Right atrium auricular region (tissue), 2 donors: ENCODE results near the gene NRSN1. TPM values are rescaled to one million over a fixed set of nuclear protein-coding genes. Genes with fewer than 3 reads are reported as not detected.

Experiments used
- DNase-seq: peaks from one replicate; pipeline ENCODE4 v3.0.0-alpha.2; 2019; ENCODE audit warnings: low spot score
- H3K27ac ChIP-seq, 2 donors: fragments of 200-600 bp; sonication (generic); 1 replicate in 1 of 2; 2 replicates in 1 of 2; pipeline ENCODE4 v1.5.1; 2016 to 2019
- H3K27me3 ChIP-seq, 2 donors: fragments of 200-600 bp; sonication (generic); one replicate each; pipeline versions ENCODE4 v1.5.1 to v1.6.0; 2017 to 2019
- H3K36me3 ChIP-seq: fragments of 200-600 bp; sonication (generic); one replicate; pipeline ENCODE4 v1.5.1; 2016
- H3K4me1 ChIP-seq, 2 donors: fragments of 200-600 bp; sonication (generic); one replicate each; pipeline versions ENCODE4 v1.5.1 to v1.6.0; 2017 to 2019
- H3K4me3 ChIP-seq, 2 donors: fragments of 200-600 bp; sonication (generic); 1 replicate in 1 of 2; 2 replicates in 1 of 2; pipeline ENCODE4 v1.5.1; 2017 to 2019; ENCODE audit warnings: mild to moderate bottlenecking in 1 of 2, moderate library complexity in 1 of 2
- H3K9me3 ChIP-seq, 2 donors: fragments of 200-600 bp; sonication (generic); one replicate each; pipeline ENCODE4 v1.5.1; 2019
- total RNA-seq, 2 donors: library from RNA; depleted of rRNA; stranded (reverse); fragments of >200 nt; gene quantifications; one replicate each; pipeline ENCODE4 v1.1.0, GENCODE V29; 2016
- TF ChIP-seq, protein P1 (sequence below), 2 donors: fragments of 200-600 bp; sonication (generic); IDR thresholded peaks; one replicate each; pipeline ENCODE4 v1.5.1; 2019; ENCODE audit warnings: antibody characterized with exemption in 2 of 2

NRSN1 gene
- total RNA-seq, 2 donors from 2014 or later, result not detected

DNA sequence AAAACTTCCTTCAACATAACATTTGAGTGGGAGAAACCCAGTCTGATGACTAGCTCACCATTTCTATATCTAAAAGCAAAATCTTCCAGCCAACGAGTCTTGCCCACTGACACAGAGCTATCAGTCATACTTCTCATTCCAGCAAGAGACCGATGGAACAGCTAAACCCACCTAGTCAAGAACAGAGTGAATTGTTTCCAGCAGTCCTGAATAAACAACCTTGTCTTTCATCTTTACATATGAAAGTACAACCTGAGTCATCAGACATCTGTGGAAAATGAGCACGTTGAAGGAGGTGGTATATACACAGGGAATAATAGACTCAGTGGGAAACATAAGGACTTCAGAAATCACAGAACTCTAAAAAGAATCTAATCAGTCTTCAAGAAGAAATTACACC, 23.8 kb downstream of the NRSN1 start:
- no peak for DNase-seq
- Histone ChIP-seq H3K27me3 (no peaks in the 10 kb centered on the region), H3K9me3 (no peaks in the 10 kb centered on the region), H3K4me1 (no peaks in the 10 kb centered on the region), H3K36me3 (no peaks in the 10 kb centered on the region), H3K4me3 (no peak overlapping the region), H3K27ac (no peak overlapping the region)
- TF ChIP-seq, protein P1, sequence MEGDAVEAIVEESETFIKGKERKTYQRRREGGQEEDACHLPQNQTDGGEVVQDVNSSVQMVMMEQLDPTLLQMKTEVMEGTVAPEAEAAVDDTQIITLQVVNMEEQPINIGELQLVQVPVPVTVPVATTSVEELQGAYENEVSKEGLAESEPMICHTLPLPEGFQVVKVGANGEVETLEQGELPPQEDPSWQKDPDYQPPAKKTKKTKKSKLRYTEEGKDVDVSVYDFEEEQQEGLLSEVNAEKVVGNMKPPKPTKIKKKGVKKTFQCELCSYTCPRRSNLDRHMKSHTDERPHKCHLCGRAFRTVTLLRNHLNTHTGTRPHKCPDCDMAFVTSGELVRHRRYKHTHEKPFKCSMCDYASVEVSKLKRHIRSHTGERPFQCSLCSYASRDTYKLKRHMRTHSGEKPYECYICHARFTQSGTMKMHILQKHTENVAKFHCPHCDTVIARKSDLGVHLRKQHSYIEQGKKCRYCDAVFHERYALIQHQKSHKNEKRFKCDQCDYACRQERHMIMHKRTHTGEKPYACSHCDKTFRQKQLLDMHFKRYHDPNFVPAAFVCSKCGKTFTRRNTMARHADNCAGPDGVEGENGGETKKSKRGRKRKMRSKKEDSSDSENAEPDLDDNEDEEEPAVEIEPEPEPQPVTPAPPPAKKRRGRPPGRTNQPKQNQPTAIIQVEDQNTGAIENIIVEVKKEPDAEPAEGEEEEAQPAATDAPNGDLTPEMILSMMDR (IDR thresholded peaks at IDR 0.05), result no peak

DNA sequence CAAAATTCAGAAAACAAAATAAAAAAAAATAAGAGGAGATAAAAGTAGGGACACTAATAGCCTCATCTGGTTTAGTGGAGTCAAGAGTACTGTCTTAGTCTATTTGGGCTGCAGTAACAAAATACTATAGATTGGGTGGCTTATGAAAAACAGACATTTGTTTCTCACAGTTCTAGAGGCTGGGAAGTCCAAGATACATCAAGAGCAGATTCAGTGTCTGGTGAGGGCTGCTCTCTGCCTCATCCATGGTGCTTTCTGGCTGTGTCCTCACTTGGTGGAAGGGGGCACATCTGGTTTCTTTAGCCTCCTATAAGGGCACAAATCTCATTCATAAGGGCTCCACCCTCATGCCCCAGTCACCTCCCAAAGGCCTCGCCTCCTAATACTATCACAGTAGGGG, 26.0 kb downstream of the NRSN1 start:
- Histone ChIP-seq H3K4me3 (no peak overlapping the region), H3K36me3 (no peaks in the 10 kb centered on the region), H3K9me3 (no peaks in the 10 kb centered on the region), H3K4me1 (no peaks in the 10 kb centered on the region), H3K27me3 (no peaks in the 10 kb centered on the region), H3K27ac (no peak overlapping the region)
- DNase-seq, result no peak
- TF ChIP-seq, protein P1 (IDR thresholded peaks at IDR 0.05), result no peak

DNA sequence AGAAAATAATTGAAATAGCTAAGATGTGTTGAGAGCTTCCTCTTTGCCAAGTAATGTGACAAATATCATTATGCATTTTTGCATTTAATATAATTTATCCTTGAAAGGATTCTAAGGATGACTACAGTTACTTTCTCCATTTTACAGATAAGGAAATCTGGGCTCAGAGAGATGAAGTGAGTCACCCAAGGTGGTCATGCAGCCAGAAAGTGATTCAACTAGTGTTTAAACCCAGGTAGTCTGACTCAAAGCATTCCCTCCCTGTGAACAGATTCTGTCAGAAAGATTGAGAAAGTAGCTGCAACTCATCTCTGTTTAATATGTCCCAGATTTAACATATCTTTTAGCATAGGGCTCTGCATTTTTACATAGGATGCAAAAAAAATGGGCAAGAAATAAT, 28.1 kb downstream of the NRSN1 start:
- Histone ChIP-seq H3K27ac (no peak overlapping the region), H3K36me3 (no peaks in the 10 kb centered on the region)
- TF ChIP-seq, protein P1 (IDR thresholded peaks at IDR 0.05), result no peak

DNA sequence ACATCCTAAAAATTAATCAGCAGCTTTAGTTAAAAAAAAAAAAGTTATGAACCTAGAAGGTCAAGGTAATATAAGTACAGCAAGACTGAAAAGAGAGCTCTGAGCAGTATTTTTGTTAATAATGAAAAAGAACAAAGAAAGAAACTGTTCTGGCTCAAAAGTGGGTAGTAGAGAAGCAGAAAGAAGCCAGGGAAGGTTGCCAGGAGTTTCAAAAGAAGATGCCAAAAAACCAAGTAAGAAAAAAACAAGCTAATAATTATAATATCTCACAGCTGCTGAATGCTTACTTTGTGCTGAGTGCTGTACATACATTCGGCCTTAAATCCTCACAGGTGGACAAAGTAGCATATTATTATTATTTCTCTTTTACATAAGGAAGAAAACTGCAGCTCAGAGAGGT, 31.9 kb downstream of the NRSN1 start:
- Histone ChIP-seq H3K27ac (no peak overlapping the region), H3K4me3 (no peak overlapping the region), H3K9me3 (no peaks in the 10 kb centered on the region), H3K36me3 (no peaks in the 10 kb centered on the region), H3K4me1 (no peaks in the 10 kb centered on the region), H3K27me3 (no peaks in the 10 kb centered on the region)
- no peak for DNase-seq
- TF ChIP-seq, protein P1 (IDR thresholded peaks at IDR 0.05), result no peak

More for the DNA sequence above, 28.1 kb downstream of the NRSN1 start:
- no peak overlapping the region for H3K4me3 ChIP-seq
- no peaks in the 10 kb centered on the region for H3K4me1 ChIP-seq
- DNase-seq, result no peak
- H3K9me3 ChIP-seq, result no peaks in the 10 kb centered on the region
- no peaks in the 10 kb centered on the region for H3K27me3 ChIP-seq

DNA sequence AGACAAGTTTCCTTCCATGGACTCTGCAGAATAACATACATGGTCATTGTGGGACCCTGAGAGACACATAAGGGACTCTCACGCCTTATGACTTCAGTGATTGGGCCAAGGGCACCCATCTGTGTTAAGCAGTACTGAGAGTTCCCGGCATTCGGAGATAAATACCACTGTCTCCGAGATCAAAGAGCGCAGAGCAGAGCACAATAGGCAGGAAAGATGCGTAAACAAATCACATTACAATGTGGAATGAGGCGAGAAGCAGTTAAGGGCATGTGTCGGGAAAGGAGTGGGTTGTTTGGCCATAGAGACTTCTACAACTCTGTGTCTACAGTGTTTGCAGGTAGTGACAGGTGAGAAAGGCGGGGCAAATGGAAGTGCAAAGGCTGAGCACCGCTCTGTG, 57.6 kb downstream of the NRSN1 start:
- Histone ChIP-seq H3K4me1 (no peaks in the 10 kb centered on the region), H3K36me3 (no peaks in the 10 kb centered on the region), H3K27ac (no peak overlapping the region), H3K9me3 (peaks cover 0 to 5% of the 10 kb centered on the region in 2 donors), H3K4me3 (no peak overlapping the region), H3K27me3 (no peaks in the 10 kb centered on the region)
- DNase-seq, result no peak
- TF ChIP-seq, protein P1 (IDR thresholded peaks at IDR 0.05), result no peak

DNA sequence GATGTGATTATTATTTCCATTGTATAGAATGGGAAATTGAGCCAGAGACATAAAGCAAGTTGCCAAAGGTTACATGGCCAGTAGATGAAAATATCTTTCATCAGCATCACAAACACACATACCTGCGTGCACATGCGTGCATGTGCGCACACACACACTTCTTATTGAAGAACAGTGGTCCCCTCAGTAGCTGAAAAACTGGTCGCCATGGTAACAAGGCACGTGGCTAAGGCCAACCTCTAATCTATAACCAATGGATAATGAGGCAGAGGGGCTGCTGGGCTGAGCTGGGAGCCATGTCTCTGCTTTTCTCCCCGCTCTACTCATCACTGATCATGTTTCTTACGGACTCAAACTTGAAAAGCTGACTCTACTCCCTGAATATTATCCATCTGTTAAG, 60.3 kb downstream of the NRSN1 start:
- Histone ChIP-seq H3K4me1 (no peaks in the 10 kb centered on the region), H3K9me3 (peaks cover 0 to 5% of the 10 kb centered on the region in 2 donors), H3K27ac (no peak overlapping the region), H3K27me3 (no peaks in the 10 kb centered on the region), H3K4me3 (no peak overlapping the region), H3K36me3 (no peaks in the 10 kb centered on the region)
- no peak for DNase-seq
- TF ChIP-seq, protein P1 (IDR thresholded peaks at IDR 0.05), result no peak
